ENCODE measurements around the gene PRIMA1.

Gene PRIMA1

DNA sequence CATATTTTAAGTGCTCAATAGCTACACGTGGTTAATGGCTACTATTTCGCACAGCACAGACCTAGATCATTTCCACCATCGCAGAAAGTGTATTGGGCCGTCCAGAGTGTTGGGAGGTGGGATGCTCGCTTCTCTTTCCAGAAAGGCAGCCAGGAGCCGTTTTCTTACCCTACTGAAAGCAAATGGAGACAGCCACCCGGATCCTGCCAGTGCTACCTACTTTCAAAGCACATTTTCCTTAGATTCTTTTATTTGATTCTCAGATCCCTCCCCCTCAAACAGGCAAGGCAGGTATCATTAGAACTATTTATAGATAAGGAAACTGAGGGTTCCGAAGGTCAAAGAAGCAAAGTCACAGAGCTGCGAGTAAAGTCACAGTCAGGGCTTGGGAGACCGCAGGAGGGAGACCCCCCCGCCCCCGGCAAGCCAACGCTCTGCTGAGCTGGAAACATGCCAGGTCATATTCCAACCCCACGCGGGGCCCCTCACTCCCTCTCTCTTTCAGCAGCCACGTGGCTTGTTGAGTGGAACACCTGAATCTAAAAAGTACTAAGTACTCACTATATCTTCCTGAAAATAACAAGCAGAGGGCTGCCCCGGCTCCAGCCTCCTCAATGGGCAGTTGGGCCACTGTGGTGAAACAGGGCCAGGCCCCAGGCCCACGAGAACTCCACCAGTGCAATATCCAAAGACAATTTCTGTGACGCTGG, 36.2 kb downstream of the PRIMA1 start:
- no peak overlapping the region for H3K4me3 ChIP-seq (ENCODE audit: low read depth, low read length)
- in situ Hi-C loops (cut with HindIII; ENCODE audit: low sequenced_read_pairs), result no loop called here
- DNase-seq (ENCODE audit: low read depth), result no peak
- TF ChIP-seq, protein P1, sequence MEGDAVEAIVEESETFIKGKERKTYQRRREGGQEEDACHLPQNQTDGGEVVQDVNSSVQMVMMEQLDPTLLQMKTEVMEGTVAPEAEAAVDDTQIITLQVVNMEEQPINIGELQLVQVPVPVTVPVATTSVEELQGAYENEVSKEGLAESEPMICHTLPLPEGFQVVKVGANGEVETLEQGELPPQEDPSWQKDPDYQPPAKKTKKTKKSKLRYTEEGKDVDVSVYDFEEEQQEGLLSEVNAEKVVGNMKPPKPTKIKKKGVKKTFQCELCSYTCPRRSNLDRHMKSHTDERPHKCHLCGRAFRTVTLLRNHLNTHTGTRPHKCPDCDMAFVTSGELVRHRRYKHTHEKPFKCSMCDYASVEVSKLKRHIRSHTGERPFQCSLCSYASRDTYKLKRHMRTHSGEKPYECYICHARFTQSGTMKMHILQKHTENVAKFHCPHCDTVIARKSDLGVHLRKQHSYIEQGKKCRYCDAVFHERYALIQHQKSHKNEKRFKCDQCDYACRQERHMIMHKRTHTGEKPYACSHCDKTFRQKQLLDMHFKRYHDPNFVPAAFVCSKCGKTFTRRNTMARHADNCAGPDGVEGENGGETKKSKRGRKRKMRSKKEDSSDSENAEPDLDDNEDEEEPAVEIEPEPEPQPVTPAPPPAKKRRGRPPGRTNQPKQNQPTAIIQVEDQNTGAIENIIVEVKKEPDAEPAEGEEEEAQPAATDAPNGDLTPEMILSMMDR (IDR thresholded peaks at IDR 0.05; ENCODE audit: low read depth, low read length, missing control alignments), result no peak

GRCh38 chr14:93749076-93749420, 39.2 kb downstream of the PRIMA1 start:
- TF ChIP-seq, protein P1 (IDR thresholded peaks at IDR 0.05; ENCODE audit: low read depth, low read length, missing control alignments), result no peak
- H3K4me3 ChIP-seq (ENCODE audit: low read depth, low read length), result no peak overlapping the region
- no peak for DNase-seq (ENCODE audit: low read depth)
- in situ Hi-C loops (cut with HindIII; ENCODE audit: low sequenced_read_pairs), result no loop called here

GRCh38 chr14:93748208-93749075, 39.8 kb downstream of the PRIMA1 start:
- in situ Hi-C loops (cut with HindIII; ENCODE audit: low sequenced_read_pairs), result no loop called here
- TF ChIP-seq, protein P1 (IDR thresholded peaks at IDR 0.05; ENCODE audit: low read depth, low read length, missing control alignments), result no peak
- DNase-seq (ENCODE audit: low read depth), result no peak
- H3K4me3 ChIP-seq (ENCODE audit: low read depth, low read length), result no peak overlapping the region

DNA sequence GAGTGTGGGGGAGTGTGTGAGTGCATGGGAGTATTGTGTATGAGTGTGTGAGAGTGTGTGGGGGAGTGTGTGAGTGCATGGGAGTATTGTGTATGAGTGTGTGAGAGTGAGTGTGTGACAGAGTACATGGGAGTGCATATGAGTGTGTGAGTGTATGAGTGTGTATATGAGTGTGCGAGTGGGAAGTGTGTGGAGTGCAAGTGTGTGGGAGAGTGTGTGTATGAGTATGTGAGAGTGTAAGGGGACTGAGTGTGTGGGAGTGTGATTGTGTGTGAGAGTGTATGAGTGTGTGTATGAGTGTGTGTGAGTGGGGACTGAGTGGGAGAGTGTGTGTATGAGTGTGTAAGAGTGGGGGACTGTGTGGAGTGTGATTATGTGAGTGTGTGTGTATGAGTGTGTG, 40.7 kb downstream of the PRIMA1 start:
- no peak for DNase-seq (ENCODE audit: low read depth)
- no peak overlapping the region for H3K4me3 ChIP-seq (ENCODE audit: low read depth, low read length)
- in situ Hi-C loops (cut with HindIII; ENCODE audit: low sequenced_read_pairs), result no loop called here
- TF ChIP-seq, protein P1 (IDR thresholded peaks at IDR 0.05; ENCODE audit: low read depth, low read length, missing control alignments), result no peak

GRCh38 chr14:93747102-93747501, 41.2 kb downstream of the PRIMA1 start:
- no peak overlapping the region for H3K4me3 ChIP-seq (ENCODE audit: low read depth, low read length)

GRCh38 chr14:93745603-93746273, 42.5 kb downstream of the PRIMA1 start:
- in situ Hi-C loops (cut with HindIII; ENCODE audit: low sequenced_read_pairs), result no loop called here
- no peak overlapping the region for H3K4me3 ChIP-seq (ENCODE audit: low read depth, low read length)
- TF ChIP-seq, protein P1 (IDR thresholded peaks at IDR 0.05; ENCODE audit: low read depth, low read length, missing control alignments), result no peak
- DNase-seq (ENCODE audit: low read depth), result no peak

More at GRCh38 chr14:93747102-93747501, 41.2 kb downstream of the PRIMA1 start:
- in situ Hi-C loops (cut with HindIII; ENCODE audit: low sequenced_read_pairs), result no loop called here
- no peak for DNase-seq (ENCODE audit: low read depth)
- TF ChIP-seq, protein P1 (IDR thresholded peaks at IDR 0.05; ENCODE audit: low read depth, low read length, missing control alignments), result no peak

All from astrocyte of the cerebellum (primary cell).